Osteoblast (primary cell): ENCODE data around the gene POP4. TPM values are rescaled to one million over a fixed set of nuclear protein-coding genes. Genes with fewer than 3 reads are reported as not detected.
A peak's percentile ranks its signal among the peaks of the same experiment; 100 is the strongest.

Experiments
- DNase-seq: peaks from one replicate; pipeline ENCODE4 v3.0.0; 2011; ENCODE audit warnings: low spot score, mixed read lengths; ENCODE audit not compliant: insufficient read length; ENCODE audit errors: missing footprints
- H2AFZ ChIP-seq: 2 replicates; pipeline ENCODE4 v1.6.0; 2011; ENCODE audit warnings: mild to moderate bottlenecking, low read length
- H3K27ac ChIP-seq: 2 replicates; pipeline ENCODE4 v1.5.1; 2011; ENCODE audit warnings: mild to moderate bottlenecking, low read depth, low read length, moderate library complexity
- H3K27me3 ChIP-seq: 2 replicates; pipeline ENCODE4 v1.6.0; 2012; ENCODE audit warnings: mild to moderate bottlenecking, control low read depth, inconsistent platforms, low read length, moderate library complexity; ENCODE audit not compliant: insufficient read depth
- H3K36me3 ChIP-seq: 2 replicates; pipeline ENCODE4 v1.5.1; 2011; ENCODE audit warnings: mild to moderate bottlenecking, low read length, control low read depth, moderate library complexity; ENCODE audit not compliant: insufficient read depth
- H3K4me1 ChIP-seq: 2 replicates; pipeline ENCODE4 v1.5.1; 2011; ENCODE audit warnings: mild to moderate bottlenecking, low read length, control low read depth, moderate library complexity; ENCODE audit not compliant: insufficient read depth
- H3K4me2 ChIP-seq: 2 replicates; pipeline ENCODE4 v1.6.0; 2011; ENCODE audit warnings: mild to moderate bottlenecking, low read length; ENCODE audit not compliant: insufficient read depth
- H3K4me3 ChIP-seq: fragments of 200-600 bp; sonication (generic); 3 replicates; pipeline ENCODE4 v1.5.1; 2012; ENCODE audit warnings: mild to moderate bottlenecking, low read length, inconsistent platforms; ENCODE audit not compliant: insufficient read depth
- H3K79me2 ChIP-seq: 2 replicates; pipeline ENCODE4 v1.6.0; 2012; ENCODE audit warnings: mild to moderate bottlenecking, low read length, control low read depth, inconsistent platforms; ENCODE audit not compliant: insufficient read depth
- H3K9me3 ChIP-seq: 2 replicates; pipeline ENCODE4 v1.5.1; 2011; ENCODE audit warnings: low read depth, low read length, control low read depth
- H4K20me1 ChIP-seq: 2 replicates; pipeline ENCODE4 v1.6.0; 2012; ENCODE audit warnings: mild to moderate bottlenecking, low read length, control low read depth; ENCODE audit not compliant: insufficient read depth
- total RNA-seq: library from RNA; depleted of rRNA; stranded (reverse); fragments of >200 nt; gene quantifications from 2 replicates; pipeline ENCODE4 v1.2.3, GENCODE V29; 2012
- TF ChIP-seq, protein P1 (sequence below): IDR thresholded peaks from 2 replicates; pipeline ENCODE4 v1.5.1; 2011; ENCODE audit warnings: mild to moderate bottlenecking, low read depth, low read length, moderate library complexity; ENCODE audit errors: extremely low read depth

POP4 gene
- total RNA-seq, 1 donor = 59.4 TPM

DNA sequence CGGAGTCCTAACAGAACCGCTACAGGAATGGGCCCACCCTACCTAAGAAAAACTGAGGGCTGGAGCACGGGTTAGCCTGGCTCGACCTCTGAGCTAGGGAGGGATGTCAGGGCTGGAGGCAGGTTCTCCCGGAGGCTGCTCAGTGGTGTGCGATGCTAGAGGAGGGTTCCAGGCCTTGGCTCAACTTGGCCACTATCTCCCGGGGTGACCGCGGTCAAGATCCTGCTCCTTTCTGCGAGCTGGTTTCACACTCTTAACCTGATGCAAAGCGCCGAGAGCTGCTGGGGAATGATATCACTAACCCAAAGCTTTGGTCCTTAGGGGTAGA, 301 bp downstream of the POP4 start:
- peak overlapping the region; percentile 97 for H3K27ac ChIP-seq
- H3K4me1 ChIP-seq = peaks cover 12% of the 10 kb centered on the region
- H3K4me3 ChIP-seq = peak overlapping the region; percentile 92
- peaks cover 20% of the 10 kb centered on the region for H3K79me2 ChIP-seq
- H3K36me3 ChIP-seq = peaks cover 15% of the 10 kb centered on the region
- peak overlapping the region; percentile 99 for H2AFZ ChIP-seq
- H4K20me1 ChIP-seq = no peaks in the 10 kb centered on the region
- peak overlapping the region; percentile 95 for H3K4me2 ChIP-seq
- no peaks in the 10 kb centered on the region for H3K9me3 ChIP-seq
- DNase-seq = no peak
- TF ChIP-seq, protein P1, sequence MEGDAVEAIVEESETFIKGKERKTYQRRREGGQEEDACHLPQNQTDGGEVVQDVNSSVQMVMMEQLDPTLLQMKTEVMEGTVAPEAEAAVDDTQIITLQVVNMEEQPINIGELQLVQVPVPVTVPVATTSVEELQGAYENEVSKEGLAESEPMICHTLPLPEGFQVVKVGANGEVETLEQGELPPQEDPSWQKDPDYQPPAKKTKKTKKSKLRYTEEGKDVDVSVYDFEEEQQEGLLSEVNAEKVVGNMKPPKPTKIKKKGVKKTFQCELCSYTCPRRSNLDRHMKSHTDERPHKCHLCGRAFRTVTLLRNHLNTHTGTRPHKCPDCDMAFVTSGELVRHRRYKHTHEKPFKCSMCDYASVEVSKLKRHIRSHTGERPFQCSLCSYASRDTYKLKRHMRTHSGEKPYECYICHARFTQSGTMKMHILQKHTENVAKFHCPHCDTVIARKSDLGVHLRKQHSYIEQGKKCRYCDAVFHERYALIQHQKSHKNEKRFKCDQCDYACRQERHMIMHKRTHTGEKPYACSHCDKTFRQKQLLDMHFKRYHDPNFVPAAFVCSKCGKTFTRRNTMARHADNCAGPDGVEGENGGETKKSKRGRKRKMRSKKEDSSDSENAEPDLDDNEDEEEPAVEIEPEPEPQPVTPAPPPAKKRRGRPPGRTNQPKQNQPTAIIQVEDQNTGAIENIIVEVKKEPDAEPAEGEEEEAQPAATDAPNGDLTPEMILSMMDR = no peak
- H3K27me3 ChIP-seq = no peaks in the 10 kb centered on the region

DNA sequence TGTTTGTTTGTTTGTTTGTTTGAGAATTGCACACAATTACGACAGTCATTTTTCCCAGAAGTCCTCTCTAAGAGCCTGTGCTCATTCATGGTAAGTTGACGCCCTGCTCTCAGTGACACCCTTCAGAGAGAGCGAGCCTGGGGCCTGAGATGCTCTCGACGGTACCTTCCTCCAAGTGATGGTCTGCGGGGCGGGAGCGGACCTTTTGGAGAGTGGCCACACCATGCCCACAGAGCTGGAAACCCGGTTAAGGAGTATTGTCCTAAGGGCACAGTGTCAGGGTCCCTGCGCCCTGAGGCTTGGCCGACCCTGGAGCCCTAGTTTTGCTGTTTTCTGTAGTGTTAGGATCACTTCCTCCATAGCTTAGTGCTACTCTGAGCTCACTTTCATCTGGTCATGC, 3.6 kb downstream of the POP4 start:
- peak; percentile 42 for DNase-seq
- peaks cover 20% of the 10 kb centered on the region for H3K79me2 ChIP-seq
- no peaks in the 10 kb centered on the region for H3K27me3 ChIP-seq
- H3K9me3 ChIP-seq = no peaks in the 10 kb centered on the region
- H4K20me1 ChIP-seq = no peaks in the 10 kb centered on the region
- no peak overlapping the region for H3K4me3 ChIP-seq
- TF ChIP-seq, protein P1 = no peak
- H3K36me3 ChIP-seq = peaks cover 45% of the 10 kb centered on the region
- no peak overlapping the region for H3K27ac ChIP-seq
- H3K4me2 ChIP-seq = no peak overlapping the region
- H2AFZ ChIP-seq = no peak overlapping the region
- H3K4me1 ChIP-seq = peaks cover 12% of the 10 kb centered on the region

DNA sequence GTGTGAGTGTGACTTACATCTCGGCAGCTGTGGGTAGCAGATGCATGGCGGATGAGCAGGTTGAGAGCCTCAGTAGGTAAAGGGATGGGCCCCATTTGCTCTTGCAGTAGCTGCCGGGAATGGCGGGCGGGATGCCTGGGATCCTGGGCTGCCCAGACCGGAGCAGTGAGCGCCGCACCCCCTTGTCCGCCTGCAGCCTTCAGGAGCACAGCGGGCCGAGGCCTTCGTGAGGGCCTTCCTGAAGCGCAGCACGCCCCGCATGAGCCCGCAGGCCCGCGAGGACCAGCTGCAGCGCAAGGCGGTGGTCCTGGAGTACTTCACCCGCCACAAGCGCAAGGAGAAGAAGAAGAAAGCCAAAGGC, 4.1 kb downstream of the POP4 start:
- peaks cover 10% of the 10 kb centered on the region for H3K4me1 ChIP-seq
- no peaks in the 10 kb centered on the region for H3K27me3 ChIP-seq
- H3K4me3 ChIP-seq = no peak overlapping the region
- H3K4me2 ChIP-seq = no peak overlapping the region
- DNase-seq = peak; percentile 4
- H3K36me3 ChIP-seq = peaks cover 50% of the 10 kb centered on the region
- no peaks in the 10 kb centered on the region for H4K20me1 ChIP-seq
- no peak overlapping the region for H3K27ac ChIP-seq
- TF ChIP-seq, protein P1 = no peak
- H2AFZ ChIP-seq = no peak overlapping the region
- peaks cover 20% of the 10 kb centered on the region for H3K79me2 ChIP-seq
- no peaks in the 10 kb centered on the region for H3K9me3 ChIP-seq

DNA sequence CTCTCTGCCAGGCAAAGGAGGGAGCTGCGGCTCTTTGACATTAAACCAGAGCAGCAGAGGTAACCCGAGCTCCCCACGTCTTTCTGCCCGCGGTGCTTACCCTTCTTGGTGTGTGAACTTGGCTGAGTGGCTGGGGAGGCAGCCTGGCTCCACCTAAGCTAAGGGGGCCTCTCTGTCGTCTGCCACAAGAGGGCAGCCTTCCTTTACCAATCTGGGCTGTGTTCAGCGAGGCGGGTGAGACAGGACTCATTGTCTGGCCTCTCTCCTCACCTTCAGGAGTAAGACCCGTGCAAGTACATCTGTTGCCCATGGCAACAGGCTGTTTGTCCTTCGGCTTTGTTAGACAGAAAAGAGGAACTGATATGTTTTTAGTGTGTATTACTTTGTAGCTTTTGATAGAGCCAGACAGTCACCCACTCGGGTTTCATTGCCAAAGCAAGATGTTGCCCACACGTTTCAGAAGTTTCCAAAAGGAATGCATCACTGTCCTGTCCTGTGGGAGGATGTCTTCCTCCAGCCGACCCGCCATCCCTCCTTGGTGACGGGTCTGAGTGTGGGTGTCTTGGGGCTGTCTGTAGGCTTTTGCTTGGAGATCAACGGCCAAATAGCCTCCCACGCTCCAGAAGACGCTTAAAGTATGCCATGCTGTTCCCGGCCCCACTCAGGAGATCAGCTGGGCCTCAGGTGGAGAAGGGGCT, 4.6 kb downstream of the POP4 start:
- peak; percentile 97 for DNase-seq
- Histone ChIP-seq H3K4me2 (no peak overlapping the region), H3K27me3 (no peaks in the 10 kb centered on the region), H2AFZ (no peak overlapping the region), H3K79me2 (peaks cover 17% of the 10 kb centered on the region), H4K20me1 (no peaks in the 10 kb centered on the region), H3K27ac (peak overlapping the region; percentile 3), H3K9me3 (no peaks in the 10 kb centered on the region), H3K4me3 (no peak overlapping the region), H3K4me1 (peaks cover 6% of the 10 kb centered on the region), H3K36me3 (peaks cover 55% of the 10 kb centered on the region)
- TF ChIP-seq, protein P1 = peak; percentile 87
